GM21381 (cell line): ENCODE results near the gene RAB6A.
A peak's percentile ranks its signal among the peaks of the same experiment; 100 is the strongest.
"Not testable (repeated sequence)": the region's sequence is repeated elsewhere in the genome, so short reads cannot be mapped to it uniquely, and the experiment has no call there.

Source experiments
- ATAC-seq: cut with Tn5 transposase; IDR thresholded peaks from one replicate; pipeline ENCODE4 v1.9.1; 2021; ENCODE audit warnings: mild to moderate bottlenecking, moderate library complexity; ENCODE audit not compliant: unreplicated experiment

Gene RAB6A

GRCh38 chr11:73760679-73761402 lies at the start of gene RAB6A:
Gene RAB6A (minus strand): TSS chr11:73761074. CDS start chr11:73760635, 439 bp downstream.
- ATAC-seq = peak; percentile 96

GRCh38 chr11:73810637-73811036 lies 49.8 kb upstream of the RAB6A start:
- no peak for ATAC-seq

DNA sequence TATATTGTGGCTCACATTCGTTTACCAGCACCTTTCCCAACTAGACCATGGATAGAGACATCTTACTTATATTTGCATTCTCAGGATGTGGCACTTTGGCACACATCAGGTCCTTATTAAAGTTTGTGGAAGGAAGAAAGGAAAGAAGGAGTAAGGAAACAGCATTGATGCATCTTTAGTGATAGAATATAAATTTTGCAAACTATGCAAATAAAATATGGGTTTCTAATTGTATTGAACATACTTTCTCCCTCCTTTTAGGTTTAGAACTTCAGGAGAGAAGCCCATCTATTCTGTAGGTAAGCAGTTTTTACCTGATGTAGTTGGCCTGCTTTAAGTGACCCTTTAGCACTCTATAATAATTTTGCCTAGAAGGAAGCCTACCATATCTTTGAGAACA lies 47.2 kb upstream of the RAB6A start:
- ATAC-seq = no peak

- ATAC-seq = no peak
Measured at GRCh38 chr11:73804712-73805111, 43.8 kb upstream of the RAB6A start.

- ATAC-seq = no peak
Measured at GRCh38 chr11:73801136-73801535, 40.3 kb upstream of the RAB6A start.

GRCh38 chr11:73800276-73800806 lies 39.5 kb upstream of the RAB6A start:
- ATAC-seq = no peak

- ATAC-seq = no peak
Measured at GRCh38 chr11:73797457-73797856, 36.6 kb upstream of the RAB6A start.

DNA sequence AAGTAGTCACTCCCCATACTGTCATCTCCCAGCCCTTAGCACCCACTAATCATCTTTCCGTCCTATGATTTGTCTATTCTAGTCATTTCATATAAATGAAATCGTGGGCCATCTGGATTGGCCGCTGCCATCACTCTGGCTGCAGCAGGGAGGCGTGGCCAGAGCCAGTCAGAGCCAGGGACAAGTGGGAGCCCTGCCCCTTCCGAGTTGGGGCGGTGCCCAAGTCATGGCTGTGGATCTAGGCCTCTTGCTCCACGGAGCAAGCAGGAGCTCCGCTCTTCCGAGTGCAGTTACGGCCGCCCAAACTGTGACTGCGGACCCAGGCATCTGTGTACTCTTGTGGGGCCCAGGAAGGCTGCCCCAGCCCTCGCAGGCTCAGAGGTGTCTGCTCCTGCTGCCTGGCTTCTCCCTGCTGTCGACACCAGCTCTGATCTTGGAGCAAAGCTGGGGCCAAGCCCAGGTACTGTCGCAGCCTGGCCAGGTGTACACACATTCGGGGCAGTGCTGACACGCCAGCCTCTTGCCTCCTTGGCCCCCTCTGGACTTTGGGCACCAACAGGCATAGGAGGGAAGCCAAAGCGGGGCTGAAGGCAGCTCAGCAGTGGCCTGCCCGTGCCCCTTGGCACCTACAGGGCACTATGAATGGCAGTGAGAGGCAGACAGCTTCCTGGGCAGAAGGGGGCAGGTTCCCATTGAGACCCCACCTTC lies 35.2 kb upstream of the RAB6A start:
- ATAC-seq = no peak

GRCh38 chr11:73792584-73792983 lies 31.7 kb upstream of the RAB6A start:
- no peak for ATAC-seq

- no peak for ATAC-seq
Measured at GRCh38 chr11:73789279-73789670, 28.4 kb upstream of the RAB6A start.

DNA sequence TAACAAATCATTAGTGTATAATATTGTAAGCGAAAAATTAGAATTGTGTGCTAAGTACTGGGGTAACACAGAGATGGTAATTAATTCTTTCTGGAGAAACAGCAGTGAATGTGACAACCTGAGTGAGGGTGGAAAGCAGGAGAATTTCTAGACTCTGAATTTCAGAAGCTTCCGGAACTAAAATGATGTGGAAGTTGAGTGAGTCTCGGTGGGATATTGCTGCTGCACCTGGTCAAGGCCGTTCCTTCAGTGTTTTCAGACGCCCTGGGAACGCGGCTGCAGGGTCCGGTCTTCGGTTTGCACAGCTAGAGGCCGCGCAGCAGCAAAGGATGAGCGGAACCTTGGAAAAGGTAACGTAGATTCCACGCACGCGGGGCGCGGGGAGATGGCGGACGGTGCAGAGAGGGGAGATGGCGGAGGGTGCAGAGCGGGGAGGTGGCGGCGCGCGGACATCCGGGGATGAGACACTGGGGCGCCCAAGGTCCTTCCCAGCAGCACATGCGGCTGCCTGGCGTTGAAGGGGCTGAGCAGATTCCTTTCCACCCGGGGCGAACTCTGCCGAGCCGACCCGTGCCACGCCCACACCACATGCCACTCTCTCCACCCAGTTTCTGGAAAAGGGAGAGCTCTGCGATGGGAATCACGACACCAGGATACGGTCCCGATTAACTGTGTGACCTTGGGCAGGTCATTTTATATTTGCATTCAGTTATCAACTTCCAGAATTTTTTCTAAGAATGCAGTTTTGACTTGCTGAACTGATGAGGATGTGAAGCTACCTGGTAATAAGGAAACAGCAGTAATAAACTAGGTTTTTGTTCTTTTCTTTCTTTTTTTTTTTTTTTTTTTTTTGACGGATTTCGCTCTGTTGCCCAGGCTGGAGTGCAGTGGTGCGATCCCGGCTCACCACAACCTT lies 27.0 kb upstream of the RAB6A start, which contains the start of gene MRPL48:
MRPL48 (plus strand) TSS at position 232 of the 916 bp plus-strand sequence; CDS start at position 330, 98 bp downstream.
- ATAC-seq = peak; percentile 96

DNA sequence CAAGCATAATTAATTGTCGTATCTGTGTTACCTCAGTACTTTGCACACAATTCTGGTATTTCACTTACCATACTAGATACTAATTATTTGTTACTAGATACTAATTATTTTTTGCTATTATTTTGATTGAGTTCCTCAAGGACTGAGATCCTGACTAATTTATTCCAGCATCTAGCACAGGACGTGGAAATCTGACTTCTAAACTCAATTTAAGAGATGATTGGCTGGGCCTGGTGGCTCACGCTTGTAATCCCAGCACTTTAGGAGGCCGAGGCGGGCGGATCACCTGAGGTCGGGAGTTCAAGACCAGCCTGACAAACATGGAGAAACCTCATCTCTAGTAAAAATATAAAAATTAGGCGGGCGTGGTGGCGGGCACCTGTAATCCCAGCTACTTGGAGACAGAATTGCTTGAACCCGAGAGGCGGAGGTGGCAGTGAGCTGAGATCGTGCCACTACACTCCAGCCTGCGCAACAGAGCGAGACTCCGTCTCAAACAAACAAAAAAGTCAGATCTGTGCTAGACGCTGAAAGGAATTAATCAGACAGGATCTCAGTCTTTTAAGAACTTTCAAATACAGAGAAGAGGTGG lies 26.3 kb upstream of the RAB6A start:
- no peak for ATAC-seq

DNA sequence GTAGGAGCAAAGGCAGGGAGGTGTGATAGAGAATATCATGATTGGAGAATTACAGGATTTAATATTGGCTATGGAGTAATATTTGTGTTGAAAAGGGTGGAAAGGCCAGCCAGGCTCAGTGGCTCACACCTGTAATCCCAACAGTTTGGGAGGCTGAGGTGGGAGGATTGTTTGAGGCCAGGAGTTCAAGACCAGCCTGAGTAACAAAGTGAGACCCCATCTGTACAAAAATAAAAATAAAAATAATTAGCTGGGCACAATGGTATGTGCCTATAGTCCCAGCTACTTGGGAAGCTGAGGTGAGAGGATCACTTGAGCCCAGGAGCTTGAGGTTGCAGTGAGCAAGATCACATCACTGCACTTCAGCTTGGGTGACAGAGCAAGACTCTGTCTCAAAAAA lies 24.6 kb upstream of the RAB6A start:
- not testable (repeated sequence) for ATAC-seq

DNA sequence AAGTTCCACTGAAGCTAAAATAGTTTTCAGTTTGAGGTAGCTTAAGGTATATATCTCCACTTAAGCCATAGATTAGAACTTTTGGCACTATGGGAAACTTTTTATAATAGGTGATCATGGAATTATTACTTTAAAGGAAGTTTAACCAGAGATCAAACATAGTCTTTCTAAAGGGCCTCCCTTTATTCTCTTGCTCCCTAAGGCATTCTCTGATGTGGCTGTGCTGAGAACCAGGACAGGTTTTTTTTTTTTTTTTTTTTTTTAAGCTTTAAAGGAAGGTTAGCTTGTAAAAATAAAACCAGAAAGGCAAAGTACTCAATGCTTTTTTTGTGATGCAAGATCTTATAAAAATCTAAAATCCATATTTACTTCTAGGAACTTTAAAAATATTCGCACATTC lies 23.9 kb upstream of the RAB6A start:
- no peak for ATAC-seq

DNA sequence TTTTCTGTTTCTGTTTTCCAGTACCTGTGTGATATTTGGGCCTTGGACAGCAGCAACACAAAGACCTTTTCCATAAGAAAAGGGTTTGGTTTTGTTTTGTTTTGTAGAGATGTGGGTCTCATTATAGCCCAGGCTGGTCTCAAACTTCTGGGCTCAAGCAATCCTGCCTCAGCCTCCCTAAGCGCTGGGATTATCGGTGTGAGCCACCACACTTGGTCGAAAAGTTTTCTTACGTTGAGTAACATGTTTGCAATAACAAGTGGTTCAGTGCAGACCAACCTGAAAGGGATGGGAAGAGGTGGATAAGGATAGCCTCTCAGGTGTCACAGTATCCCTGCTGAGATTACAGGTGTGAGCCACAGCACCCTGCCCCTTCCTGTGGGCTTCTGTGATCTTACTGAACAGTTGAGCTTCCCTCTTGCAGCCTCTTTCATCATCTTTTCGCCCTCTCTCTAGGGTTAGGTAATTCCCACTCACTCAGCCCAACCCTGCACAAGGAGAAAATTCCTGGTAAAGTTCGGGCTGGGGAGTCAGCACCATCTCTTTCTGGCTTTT lies 23.3 kb upstream of the RAB6A start:
- no peak for ATAC-seq

- ATAC-seq = no peak
Measured at GRCh38 chr11:73783483-73784020, 22.7 kb upstream of the RAB6A start.

DNA sequence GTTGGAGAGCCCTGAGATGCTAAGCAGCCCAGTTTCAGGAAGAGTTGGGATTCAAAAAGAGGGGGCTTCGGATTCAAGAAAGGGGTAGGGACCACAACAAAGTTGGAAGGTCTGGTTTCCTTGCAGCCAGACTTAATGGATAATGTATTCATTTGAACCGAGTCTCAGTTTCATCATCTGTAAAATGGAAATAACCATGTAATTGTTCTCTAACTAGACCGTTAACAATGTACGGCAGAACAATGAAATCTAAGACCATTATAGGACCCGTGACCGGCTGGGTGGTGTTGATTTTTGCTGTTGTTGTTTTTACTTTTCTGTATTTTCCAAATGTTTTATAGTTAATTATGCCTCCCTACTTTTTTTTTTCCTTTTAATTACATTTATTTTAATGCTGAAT lies 20.4 kb upstream of the RAB6A start:
- no peak for ATAC-seq

- ATAC-seq = peak; percentile 99
Measured at GRCh38 chr11:73779084-73779902, 18.4 kb upstream of the RAB6A start.

DNA sequence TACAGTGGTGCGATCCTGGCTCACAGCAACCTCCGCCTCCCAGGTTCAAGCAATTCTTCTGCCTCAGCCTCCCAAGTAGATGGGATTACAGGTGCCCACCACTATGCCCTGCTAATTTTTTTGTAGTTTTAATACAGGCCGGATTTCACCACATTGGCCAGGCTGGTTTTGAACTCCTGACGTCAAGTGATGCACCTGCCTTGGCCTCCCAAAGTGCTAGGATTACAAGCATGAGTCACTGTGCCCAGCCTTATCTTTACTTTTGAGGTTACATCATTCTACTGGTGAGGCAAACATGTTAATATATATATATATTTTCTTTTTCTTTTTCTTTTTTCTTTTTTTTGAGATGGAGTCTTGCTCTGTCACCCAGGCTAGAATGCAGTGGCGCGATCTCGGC lies 9.9 kb upstream of the RAB6A start:
- not testable (repeated sequence) for ATAC-seq
